ENCODE data around the gene PDIA3. TPM values are rescaled to one million over a fixed set of nuclear protein-coding genes. Genes with fewer than 3 reads are reported as not detected.
"Not testable (repeated sequence)": the region's sequence is repeated elsewhere in the genome, so short reads cannot be mapped to it uniquely, and the experiment has no call there.

PDIA3 gene
- 100 to 1,000 TPM; 130 to 290 (median 248) TPM for total RNA-seq
- 100 to 1,000 TPM; 144 to 189 TPM for polyA plus RNA-seq

DNA sequence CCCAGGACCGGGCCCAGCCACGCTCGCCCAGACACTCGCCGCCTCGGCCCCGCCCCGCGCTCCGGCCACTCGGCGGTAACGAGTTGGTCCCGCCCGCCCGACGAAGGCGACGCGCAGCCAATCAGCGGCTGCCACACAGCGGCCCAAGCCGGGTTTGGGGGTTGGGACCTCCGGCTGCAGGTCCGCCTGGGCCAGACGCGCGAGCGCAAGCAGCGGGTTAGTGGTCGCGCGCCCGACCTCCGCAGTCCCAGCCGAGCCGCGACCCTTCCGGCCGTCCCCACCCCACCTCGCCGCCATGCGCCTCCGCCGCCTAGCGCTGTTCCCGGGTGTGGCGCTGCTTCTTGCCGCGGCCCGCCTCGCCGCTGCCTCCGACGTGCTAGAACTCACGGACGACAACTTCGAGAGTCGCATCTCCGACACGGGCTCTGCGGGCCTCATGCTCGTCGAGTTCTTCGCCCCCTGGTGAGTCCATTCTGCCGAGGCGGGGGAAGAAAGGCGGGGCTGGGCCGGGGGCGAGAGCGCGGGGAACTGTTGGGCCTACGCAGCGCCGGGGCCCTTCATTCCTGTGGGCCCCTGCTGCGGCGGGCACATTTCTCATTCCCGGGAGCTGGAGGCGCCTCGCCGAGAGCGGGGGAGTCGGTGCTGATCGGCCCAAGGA, at the start of gene PDIA3:
Gene PDIA3, plus strand, starts transcription at position 194 of the 658 bp plus-strand sequence. Its CDS starts 102 bp downstream, at position 296.
- peaks cover 0 to 27% (median 12%) of the 10 kb centered on the region in 3 donors for H3K4me1 ChIP-seq
- DNase-seq (peak; percentile 92 to 98 (median 94)), ATAC-seq (peak; percentile 94 to 97 (median 95))
- H3K4me3 ChIP-seq: peak within 1 kb of the TSS; percentile 72 to 91 (median 88)
- peak within 1 kb of the TSS; percentile 79 to 93 (median 88) for H3K27ac ChIP-seq
- H3K9me3 ChIP-seq; H3K36me3 ChIP-seq; H3K27me3 ChIP-seq; FAIRE-seq; intact Hi-C loops (cut with DNase I): not testable (repeated sequence)
- WGBS, 2 donors: 0 to 2% methylated on average over 46 to 84 of the region's 84 CpGs

- Histone ChIP-seq H3K9me3 (no peaks in the 10 kb centered on the region), H3K36me3 (no peaks in the 10 kb centered on the region), H3K4me1 (no peaks in the 10 kb centered on the region), H3K27ac (no peak overlapping the region), H3K27me3 (no peaks in the 10 kb centered on the region), H3K4me3 (no peak overlapping the region)
- intact Hi-C loops (cut with DNase I): no loop called here
- FAIRE-seq: no peak
- TF ChIP-seq, protein P1, sequence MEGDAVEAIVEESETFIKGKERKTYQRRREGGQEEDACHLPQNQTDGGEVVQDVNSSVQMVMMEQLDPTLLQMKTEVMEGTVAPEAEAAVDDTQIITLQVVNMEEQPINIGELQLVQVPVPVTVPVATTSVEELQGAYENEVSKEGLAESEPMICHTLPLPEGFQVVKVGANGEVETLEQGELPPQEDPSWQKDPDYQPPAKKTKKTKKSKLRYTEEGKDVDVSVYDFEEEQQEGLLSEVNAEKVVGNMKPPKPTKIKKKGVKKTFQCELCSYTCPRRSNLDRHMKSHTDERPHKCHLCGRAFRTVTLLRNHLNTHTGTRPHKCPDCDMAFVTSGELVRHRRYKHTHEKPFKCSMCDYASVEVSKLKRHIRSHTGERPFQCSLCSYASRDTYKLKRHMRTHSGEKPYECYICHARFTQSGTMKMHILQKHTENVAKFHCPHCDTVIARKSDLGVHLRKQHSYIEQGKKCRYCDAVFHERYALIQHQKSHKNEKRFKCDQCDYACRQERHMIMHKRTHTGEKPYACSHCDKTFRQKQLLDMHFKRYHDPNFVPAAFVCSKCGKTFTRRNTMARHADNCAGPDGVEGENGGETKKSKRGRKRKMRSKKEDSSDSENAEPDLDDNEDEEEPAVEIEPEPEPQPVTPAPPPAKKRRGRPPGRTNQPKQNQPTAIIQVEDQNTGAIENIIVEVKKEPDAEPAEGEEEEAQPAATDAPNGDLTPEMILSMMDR (IDR thresholded peaks at IDR 0.05): no peak
- 72 to 87% methylated on average over 7 of the region's 7 CpGs for WGBS, 2 donors
- DNase-seq: no peak
- ATAC-seq: no peak
These were observed 44.1 kb upstream of the PDIA3 start for GRCh38 chr15:43702174-43702573.

DNA sequence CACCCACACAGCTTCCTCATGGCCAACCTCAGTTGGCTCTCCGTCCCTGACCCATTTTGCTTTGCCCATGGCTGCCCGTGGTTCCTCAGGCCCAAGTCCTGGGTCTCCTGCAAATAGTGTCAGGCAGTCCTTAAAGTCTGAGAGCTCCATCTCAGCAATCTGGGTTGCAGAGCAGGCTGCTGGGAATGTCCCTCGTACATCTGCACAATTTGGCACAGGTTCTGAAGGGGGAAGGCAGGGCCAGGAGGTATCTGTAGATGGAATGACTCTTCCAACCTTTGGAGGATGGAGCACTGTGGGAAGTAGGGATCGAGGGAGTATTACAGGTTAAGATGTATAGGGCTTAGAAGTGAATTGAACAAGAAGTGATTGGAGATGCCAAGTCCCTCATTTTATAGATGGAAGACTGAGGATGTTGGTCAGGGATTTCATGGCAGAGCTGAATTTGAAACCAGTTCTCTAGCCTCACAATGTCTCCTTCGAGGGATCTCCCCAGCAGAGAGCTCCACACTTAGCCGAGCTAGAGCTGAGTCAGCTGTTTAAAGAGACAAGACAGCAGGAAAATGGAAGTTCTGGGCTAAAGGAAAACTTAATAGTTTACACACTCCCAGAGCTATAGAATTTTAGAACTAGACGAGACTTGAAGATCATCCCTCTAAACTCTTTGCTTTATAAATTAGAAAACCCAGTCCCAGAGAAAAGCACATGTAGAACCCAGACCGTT, 43.4 kb upstream of the PDIA3 start:
- intact Hi-C loops (cut with DNase I): no loop called here
- FAIRE-seq (no peak), ATAC-seq (no peak), DNase-seq (no peak)
- Histone ChIP-seq H3K27me3 (no peaks in the 10 kb centered on the region), H3K27ac (no peak overlapping the region), H3K4me1 (no peaks in the 10 kb centered on the region), H3K9me3 (no peaks in the 10 kb centered on the region), H3K36me3 (no peaks in the 10 kb centered on the region), H3K4me3 (no peak overlapping the region)
- TF ChIP-seq, protein P1 (IDR thresholded peaks at IDR 0.05): no peak
- 48 to 67% methylated on average over 8 of the region's 8 CpGs for WGBS, 2 donors

GRCh38 chr15:43710431-43711131, 35.7 kb upstream of the PDIA3 start:
- H3K4me1 ChIP-seq; ATAC-seq; intact Hi-C loops (cut with DNase I); H3K4me3 ChIP-seq; H3K36me3 ChIP-seq; DNase-seq; H3K9me3 ChIP-seq; H3K27ac ChIP-seq; FAIRE-seq; H3K27me3 ChIP-seq: not testable (repeated sequence)
- WGBS, 2 donors: 84 to 100% methylated on average over 1 of the region's 12 CpGs

GRCh38 chr15:43723151-43723550, 23.1 kb upstream of the PDIA3 start:
- Histone ChIP-seq H3K4me1 (no peaks in the 10 kb centered on the region), H3K36me3 (no peaks in the 10 kb centered on the region), H3K27ac (no peak overlapping the region), H3K9me3 (no peaks in the 10 kb centered on the region), H3K27me3 (no peaks in the 10 kb centered on the region), H3K4me3 (no peak overlapping the region)
- 75% methylated on average over 4 of the region's 4 CpGs for WGBS, 2 donors
- TF ChIP-seq, protein P1 (IDR thresholded peaks at IDR 0.05): no peak
- FAIRE-seq (no peak), DNase-seq (no peak), ATAC-seq (no peak)
- intact Hi-C loops (cut with DNase I): no loop called here

DNA sequence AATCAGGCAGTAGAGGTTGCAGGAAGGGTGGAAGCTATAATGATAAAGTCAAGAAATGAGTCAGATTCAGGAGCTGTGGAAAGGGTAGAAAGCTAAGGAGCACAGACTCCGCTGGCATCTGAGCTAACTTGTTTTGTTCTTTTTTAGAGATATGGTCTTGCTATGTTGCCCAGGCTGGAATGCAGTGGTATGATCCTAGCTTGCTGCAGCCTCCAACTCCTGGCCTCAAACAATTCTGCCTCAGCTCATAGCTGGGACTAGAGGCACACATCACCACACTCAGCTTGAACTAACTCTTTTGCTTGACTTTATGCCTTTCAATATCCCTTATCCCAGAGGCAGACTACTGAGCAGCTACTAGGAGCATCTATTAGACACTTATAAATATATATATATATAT, 19.9 kb upstream of the PDIA3 start:
- intact Hi-C loops (cut with DNase I); H3K4me1 ChIP-seq; H3K27me3 ChIP-seq; H3K36me3 ChIP-seq; DNase-seq; H3K27ac ChIP-seq; H3K9me3 ChIP-seq; FAIRE-seq; ATAC-seq; H3K4me3 ChIP-seq: not testable (repeated sequence)
- 100% methylated on average over 1 of the region's 1 CpG for WGBS, 2 donors

- H3K4me1 ChIP-seq; FAIRE-seq; H3K9me3 ChIP-seq; H3K4me3 ChIP-seq; H3K36me3 ChIP-seq; H3K27ac ChIP-seq; H3K27me3 ChIP-seq; ATAC-seq; DNase-seq; intact Hi-C loops (cut with DNase I): not testable (repeated sequence)
- 74 to 77% methylated on average over 1 of the region's 1 CpG for WGBS, 2 donors
These were observed 18.0 kb upstream of the PDIA3 start for GRCh38 chr15:43728053-43728725.
